T-helper 1 cell treated with Interleukin-12 subunit alpha and Interleukin-12 subunit beta and Interleukin-4 antibody, amounts not matched to agents 30 ng/mL and 1 ng/mL, for 36 hours (primary cell): ENCODE data around the gene ARHGAP28. TPM values are rescaled to one million over a fixed set of nuclear protein-coding genes. Genes with fewer than 3 reads are reported as not detected.
"Not testable (repeated sequence)": the region's sequence is repeated elsewhere in the genome, so short reads cannot be mapped to it uniquely, and the experiment has no call there.

ENCODE experiments used
- intact Hi-C: fragments of 100-400 bp; cut with micrococcal nuclease; formaldehyde crosslinking; loops from one replicate; pipeline ENCODE4 v1.15.1; 2024
- total RNA-seq: library from RNA; stranded (reverse); gene quantifications from 2 replicates; pipeline ENCODE4 v1.2.3, GENCODE V29; 2022

The ARHGAP28 gene
- total RNA-seq, 1 donor from 2014 or later: not detected

- intact Hi-C loops: no loop called here
These were observed 85.4 kb downstream of the ARHGAP28 start for GRCh38 chr18:6814882-6815425.

GRCh38 chr18:6816154-6816553 lies 86.6 kb downstream of the ARHGAP28 start:
- intact Hi-C loops: no loop called here

DNA sequence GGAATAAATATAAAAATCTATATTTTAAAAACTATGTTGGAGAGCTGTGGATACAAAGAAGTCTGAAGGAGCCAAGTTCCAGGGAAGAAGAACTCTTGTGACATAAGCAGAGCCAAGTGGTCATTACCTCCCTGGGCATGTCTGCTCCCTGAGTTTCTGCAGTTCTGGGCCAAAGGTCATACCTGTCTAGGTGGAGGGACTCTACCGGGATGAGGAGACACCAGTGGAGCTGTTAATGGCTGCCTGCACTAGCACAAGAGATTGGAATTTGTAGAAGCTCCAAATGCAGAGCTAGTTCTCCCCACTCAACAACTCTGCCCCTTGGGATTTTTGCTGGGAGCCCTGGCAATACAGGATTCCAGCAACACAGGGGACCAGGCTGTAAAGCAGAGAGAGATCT lies 89.8 kb downstream of the ARHGAP28 start:
- intact Hi-C loops: no loop called here

DNA sequence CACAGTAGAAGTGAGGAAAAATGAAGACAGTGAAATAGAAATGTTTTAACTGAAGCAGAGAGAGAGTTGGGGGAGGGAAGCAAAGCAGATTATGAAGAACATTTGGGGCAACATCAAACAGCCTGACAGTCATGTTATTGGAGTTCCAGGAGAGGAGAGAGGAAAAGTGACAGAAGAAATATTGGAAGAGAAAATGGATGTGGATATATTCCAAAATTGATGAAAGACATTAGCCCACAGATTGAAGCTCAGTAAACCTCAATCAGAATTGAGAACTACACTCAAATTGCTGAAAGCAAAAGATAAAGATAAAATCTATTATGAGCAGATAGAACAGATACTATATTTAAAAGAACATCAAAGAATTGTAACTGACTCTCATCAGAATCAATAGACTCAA lies 90.8 kb downstream of the ARHGAP28 start:
- intact Hi-C loops: no loop called here

- intact Hi-C loops: no loop called here
These were observed 91.8 kb downstream of the ARHGAP28 start for GRCh38 chr18:6821356-6821755.

DNA sequence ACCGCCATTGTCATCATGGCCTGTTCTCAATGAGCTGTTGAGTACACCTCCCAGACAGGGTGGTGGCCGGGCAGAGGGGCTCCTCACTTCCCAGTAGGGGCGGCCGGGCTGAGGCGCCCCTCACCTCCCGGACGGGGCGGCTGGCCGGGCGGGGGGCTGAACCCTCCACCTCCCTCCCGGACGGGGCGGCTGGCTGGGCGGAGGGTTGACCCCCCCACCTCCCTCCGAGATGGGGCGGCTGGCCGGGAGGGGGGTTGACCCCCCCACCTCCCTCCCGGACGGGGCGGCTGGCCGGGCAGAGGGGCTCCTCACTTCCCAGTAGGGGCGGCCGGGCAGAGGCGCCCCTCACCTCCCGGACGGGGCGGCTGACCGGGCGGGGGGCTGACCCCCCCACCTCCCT lies 97.6 kb downstream of the ARHGAP28 start:
- intact Hi-C loops: not testable (repeated sequence)

DNA sequence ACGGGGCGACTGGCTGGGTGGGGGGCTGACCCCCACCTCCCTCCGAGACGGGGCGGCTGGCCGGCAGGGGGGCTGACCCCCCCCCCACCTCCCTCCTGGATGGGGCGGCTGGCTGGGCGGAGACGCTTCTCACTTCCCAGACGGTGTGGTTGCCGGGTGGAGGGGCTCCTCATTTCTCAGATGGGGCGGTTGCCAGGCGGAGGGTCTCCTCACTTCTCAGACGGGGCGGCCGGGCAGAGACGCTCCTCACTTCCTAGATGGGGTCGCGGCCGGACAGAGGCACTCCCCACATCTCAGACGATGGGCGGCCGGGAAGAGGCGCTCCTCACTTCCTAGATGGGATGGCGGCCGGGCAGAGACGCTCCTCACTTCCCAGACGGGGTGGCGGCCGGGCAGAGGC lies 98.0 kb downstream of the ARHGAP28 start:
- intact Hi-C loops: not testable (repeated sequence)

GRCh38 chr18:6830916-6831315 lies 101.4 kb downstream of the ARHGAP28 start:
- intact Hi-C loops: no loop called here

DNA sequence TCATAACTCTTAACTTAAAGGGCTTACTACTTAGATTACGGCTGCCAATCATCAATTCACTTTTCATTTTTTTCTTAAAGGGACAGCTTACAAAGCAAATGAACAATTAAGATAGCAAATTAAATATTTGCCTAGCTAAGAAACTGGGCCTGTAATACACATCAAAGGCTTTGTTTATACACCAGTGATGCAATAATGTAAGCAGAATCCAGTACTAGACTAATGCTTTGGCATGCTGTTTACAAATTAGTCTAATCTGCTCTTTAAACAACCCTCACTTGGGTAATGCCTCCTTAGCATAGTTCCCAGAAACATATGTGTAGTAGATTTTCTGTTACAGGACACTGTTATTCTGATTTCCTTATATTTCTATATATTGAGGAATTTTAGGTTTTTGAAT lies 105.8 kb downstream of the ARHGAP28 start:
- intact Hi-C loops: no loop called here

- intact Hi-C loops: no loop called here
These were observed 106.8 kb downstream of the ARHGAP28 start for GRCh38 chr18:6836331-6836730.

- intact Hi-C loops: no loop called here
These were observed 108.4 kb downstream of the ARHGAP28 start for GRCh38 chr18:6837904-6838303.

- intact Hi-C loops: no loop called here
These were observed 112.6 kb downstream of the ARHGAP28 start for GRCh38 chr18:6842081-6842480.

DNA sequence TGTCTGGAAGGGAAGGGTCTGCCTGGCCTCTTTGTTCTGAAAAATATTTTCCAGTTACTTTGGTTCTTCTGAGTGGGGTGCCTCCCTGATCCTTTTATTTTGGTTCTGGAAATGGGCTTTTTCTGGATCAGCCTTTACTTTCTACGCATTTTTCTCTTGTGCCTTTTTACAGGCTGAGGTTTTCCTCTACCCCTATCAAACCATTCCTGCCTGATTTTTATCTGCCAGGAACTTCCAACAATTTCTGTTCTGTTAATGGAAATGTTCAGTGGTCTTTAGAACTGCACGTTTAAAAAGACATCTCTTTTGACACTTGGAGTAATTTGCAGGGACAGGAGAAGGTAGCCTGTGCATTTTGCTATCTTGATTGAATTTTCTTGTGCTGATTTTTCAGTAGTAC lies 113.8 kb downstream of the ARHGAP28 start:
- intact Hi-C loops: no loop called here

- intact Hi-C loops: not testable (repeated sequence)
These were observed 116.0 kb downstream of the ARHGAP28 start for GRCh38 chr18:6845521-6845920.

- intact Hi-C loops: no loop called here
These were observed 120.9 kb downstream of the ARHGAP28 start for GRCh38 chr18:6850396-6850795.

DNA sequence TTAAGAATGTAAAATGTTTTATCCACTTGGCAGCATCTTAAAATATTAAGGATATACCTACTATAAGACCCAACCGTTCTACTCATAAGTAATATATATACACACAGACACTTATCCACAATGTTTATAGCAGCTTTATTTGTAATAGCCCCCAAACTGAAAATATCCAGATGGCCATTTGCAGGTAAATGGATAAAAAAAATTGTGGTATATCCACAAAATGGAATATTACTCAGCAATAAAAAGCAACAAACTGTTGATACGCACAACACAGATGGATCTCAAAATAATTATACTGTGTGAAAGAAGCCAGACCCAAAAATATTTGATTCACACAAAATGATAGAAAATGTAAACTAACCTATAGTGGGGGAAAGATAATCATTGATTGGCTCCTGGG lies 122.0 kb downstream of the ARHGAP28 start:
- intact Hi-C loops: no loop called here

DNA sequence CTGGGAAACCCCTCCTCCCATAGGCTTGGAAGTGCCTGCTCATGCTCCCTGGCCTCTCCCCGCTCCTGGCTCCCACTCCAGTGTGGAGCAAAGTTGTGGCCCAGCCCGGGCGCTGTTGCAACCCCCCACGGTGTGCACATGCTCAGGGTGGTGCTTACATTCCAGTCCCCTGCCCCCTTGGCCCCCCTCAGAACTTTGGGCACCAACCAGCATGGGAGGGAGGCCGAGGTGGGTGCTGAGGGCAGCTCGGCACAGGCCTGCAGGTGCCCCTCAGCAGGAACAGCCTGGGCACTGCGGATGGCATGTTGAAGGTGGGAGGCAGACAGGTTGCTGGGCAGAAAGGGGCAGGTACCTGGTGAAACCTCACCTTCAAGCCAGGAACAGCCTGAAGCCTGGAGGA lies 125.3 kb downstream of the ARHGAP28 start:
- intact Hi-C loops: no loop called here

GRCh38 chr18:6855767-6856166 lies 126.3 kb downstream of the ARHGAP28 start:
- intact Hi-C loops: no loop called here

- intact Hi-C loops: no loop called here
These were observed 127.8 kb downstream of the ARHGAP28 start for GRCh38 chr18:6857300-6857699.

DNA sequence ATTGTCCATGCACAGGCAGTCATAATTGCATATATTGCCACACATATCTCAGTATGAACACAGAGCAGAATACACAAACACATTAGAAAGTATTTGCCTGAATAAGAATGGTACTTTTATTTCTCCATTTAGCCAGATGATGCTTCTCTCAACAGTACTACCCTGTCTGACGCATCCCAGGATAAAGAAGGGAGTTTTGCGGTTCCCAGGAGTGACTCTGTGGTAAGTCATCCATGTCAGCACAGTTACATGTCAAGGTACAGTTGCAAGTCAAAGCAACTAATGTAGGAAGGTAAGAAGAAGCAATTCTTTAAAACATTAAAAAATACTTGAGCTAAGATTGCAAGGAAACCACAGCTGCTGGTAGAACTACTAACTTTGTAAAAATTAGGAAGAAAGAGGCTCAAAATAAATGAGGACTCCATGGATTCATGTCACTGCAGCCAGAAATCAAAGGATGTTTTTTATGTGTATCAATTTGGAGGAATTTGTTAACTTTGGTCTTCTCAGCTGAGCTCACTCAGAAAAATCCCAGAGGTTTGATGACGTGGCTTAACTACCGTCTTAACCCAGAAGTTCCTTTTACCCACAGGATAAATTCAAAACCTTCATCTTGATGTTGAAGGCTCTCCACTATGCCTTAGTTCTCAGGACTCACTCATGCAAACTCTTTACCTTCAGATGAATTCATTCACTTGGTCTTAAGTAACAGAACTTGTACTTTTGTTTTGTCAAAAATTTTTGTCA lies 130.3 kb downstream of the ARHGAP28 start:
- intact Hi-C loops: no loop called here

GRCh38 chr18:6860804-6861448 lies 131.4 kb downstream of the ARHGAP28 start:
- intact Hi-C loops: no loop called here

DNA sequence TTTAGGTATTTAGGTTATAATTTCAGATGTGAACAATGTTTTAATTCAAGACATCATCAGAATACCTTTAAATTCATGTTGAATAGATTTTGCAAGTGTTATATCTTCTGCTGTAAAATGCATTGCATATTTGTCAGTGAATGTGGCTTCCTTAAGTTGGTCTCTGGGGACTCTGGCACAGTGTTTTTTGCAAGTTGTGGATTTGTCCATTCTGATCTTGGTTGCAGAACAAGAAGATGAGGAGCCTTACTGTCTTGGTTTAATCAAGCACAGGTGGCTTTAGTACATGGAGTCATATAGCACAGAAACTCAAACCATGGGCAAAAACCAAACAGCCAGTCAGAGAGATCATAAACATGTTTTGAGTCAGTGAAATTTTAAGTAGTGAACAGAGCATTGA lies 135.7 kb downstream of the ARHGAP28 start:
- intact Hi-C loops: no loop called here

GRCh38 chr18:6866552-6867085 lies 137.1 kb downstream of the ARHGAP28 start:
- intact Hi-C loops: no loop called here
